ENCODE measurements around the gene SLC38A6. TPM values are rescaled to one million over a fixed set of nuclear protein-coding genes. Genes with fewer than 3 reads are reported as not detected.

The SLC38A6 gene
- 1 to 10 TPM; 5.9 to 9.0 TPM for total RNA-seq
- long read RNA-seq, partial matches to known transcripts, result 0 of 3 reads
- long read RNA-seq, other reads (novel, unspliced or antisense), result 3 of 3 reads

DNA sequence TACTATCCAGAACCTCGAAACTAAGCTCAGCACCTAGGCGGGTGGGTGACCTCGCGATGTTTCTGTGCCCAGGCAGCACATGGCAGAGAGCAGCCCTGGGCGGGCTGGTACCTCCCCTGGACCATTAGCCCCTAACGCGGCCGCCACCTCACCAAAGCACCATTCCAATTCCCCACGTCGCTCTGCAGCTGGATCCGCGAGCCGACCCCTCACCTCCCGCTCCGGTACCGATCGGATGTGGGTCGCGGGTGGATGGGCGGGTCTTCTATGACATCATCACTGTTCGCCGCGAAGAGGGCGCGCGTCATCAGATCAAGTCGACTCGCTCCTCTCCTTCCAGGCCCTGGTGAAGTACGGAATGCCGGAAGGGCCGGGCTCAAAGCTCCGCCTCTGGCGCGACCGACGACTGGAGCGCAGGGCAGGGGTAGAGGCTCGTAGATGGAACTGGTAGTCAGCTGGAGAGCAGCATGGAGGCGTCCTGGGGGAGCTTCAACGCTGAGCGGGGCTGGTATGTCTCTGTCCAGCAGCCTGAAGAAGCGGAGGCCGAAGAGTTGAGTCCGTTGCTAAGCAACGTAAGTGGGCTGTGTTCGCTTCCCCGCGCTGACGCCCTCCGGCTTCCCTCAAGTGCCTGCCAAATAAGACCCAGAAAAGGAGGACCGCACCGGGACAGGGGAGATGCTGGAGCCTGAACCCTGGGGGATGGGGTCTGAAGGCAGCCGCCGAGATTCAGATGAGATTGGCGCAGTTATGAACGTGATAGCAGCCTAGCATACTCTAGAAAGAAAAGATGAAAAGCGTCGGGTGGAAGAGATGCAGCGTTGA lies at the start of gene SLC38A6, which contains the start of gene TRMT5:
SLC38A6 (plus strand) TSS at position 435 of the 822 bp plus-strand sequence; CDS start at position 468, 33 bp downstream.
TRMT5 (minus strand) TSS at position 269 of the 822 bp plus-strand sequence; CDS start at position 163, 106 bp downstream.
- intact Hi-C loops (cut with DNase I), result loop anchor here in 1 of 2 donors (10.0 kb wide), 1 partner anchor 256 kb away; the partner anchor contains the start of gene SIX4
- DNase-seq (peak; percentile 95), ATAC-seq (peak; percentile 97 to 98)

- intact Hi-C loops (cut with DNase I), result no loop called here
- DNase-seq (no peak), ATAC-seq (no peak)
Observed at GRCh38 chr14:60933920-60934655, 47.0 kb upstream of the SLC38A6 start.

GRCh38 chr14:60935319-60935718 lies 45.7 kb upstream of the SLC38A6 start:
- ATAC-seq (no peak), DNase-seq (no peak)
- intact Hi-C loops (cut with DNase I), result no loop called here

DNA sequence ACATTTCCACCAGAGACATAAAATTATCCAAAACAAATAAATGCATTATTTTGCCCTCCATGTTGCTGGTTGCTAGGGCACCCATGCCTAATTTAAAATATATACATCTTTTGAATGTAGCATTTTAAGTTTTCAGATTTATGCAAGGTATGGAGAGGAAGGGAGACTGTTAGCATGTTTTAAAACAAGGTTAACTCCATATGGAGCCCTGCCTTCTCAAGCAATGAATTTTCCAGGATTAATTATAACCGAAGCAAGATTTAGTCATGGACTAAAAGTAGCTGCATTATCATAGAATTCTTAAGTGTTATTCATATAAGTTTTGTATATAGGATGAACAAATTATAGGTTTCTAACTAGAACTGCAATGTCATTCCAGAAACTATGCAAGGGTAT lies 37.4 kb upstream of the SLC38A6 start:
- intact Hi-C loops (cut with DNase I), result no loop called here
- DNase-seq, result no peak
- ATAC-seq, result no peak

DNA sequence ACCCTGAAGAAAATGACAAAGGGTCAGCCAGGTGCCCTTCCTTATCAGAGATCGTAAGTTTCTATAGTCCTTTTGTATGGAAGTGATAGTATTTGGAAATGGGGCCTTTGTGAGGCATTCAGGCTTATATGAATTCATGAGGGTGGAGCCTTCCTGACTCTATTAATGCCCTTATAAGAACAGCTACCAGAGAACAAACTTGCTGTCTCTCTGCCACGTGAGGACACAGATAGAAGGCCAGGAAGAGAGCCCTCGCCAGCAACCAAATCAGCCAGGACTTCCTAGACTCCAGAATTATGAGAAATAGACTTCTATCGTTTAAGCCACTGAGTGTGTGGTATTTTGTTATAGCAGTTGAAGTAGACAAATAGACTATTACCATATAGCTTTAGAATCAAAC lies 36.8 kb upstream of the SLC38A6 start:
- peak; percentile 53 to 55 for ATAC-seq
- no peak for DNase-seq
- intact Hi-C loops (cut with DNase I), result no loop called here

DNA sequence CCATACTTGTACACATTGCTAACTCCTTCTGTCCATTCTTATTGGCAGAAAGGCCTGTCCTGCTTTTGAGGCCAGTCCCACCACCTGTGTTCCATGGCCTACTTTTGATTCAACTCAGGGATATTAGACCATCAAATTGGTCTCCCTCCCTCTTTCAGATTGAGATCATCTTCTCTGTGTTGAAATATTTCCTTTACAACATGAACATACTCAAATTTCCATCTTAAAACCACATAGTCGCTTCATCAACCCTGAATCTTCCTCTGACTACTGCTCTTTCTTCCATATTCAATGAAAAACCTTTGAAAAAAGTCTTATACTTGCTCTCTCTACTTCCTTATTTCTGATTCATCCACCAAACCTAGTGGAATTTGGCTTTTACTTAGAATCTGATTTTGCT lies 35.1 kb upstream of the SLC38A6 start:
- ATAC-seq, result no peak
- intact Hi-C loops (cut with DNase I), result no loop called here

GRCh38 chr14:60946773-60947172 lies 34.3 kb upstream of the SLC38A6 start:
- intact Hi-C loops (cut with DNase I), result no loop called here
- no peak for ATAC-seq
- DNase-seq, result no peak

More for the DNA sequence above, 35.1 kb upstream of the SLC38A6 start:
- no peak for DNase-seq

DNA sequence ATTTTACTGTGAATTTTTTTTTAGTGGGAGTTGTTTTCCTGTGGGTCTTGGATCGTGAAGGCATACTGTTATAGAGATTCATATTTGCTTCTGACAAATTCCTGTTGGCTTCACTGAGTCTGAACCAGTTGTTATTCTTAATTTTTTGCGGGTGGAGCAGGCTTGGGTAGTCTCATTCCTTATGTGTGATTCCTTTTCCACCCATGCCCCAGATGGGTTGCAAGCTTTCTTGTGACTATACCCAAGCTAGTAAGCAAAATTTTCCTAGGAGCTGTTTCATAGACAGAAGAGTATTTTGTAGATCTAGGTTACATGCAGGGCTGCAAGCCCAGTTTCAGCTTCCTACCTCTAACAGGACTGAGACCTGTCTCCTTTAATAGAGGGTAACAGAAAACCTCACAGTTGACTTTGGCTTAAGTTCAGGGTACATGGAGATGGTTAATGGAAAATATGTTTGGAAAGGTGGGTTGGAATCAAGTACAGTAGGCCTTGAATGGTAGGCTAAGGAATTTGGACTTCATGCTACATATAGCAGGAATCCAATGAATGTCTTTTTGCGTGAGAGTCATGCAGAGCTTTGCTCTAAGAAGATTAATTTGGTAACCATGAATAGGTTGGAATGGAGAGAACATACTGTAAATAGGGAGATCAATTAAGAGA lies 29.1 kb upstream of the SLC38A6 start:
- intact Hi-C loops (cut with DNase I), result no loop called here
- ATAC-seq, result no peak

GRCh38 chr14:60956202-60956601 lies 24.8 kb upstream of the SLC38A6 start:
- ATAC-seq (no peak), DNase-seq (no peak)
- intact Hi-C loops (cut with DNase I), result no loop called here

More for the DNA sequence above, 29.1 kb upstream of the SLC38A6 start:
- DNase-seq, result no peak

DNA sequence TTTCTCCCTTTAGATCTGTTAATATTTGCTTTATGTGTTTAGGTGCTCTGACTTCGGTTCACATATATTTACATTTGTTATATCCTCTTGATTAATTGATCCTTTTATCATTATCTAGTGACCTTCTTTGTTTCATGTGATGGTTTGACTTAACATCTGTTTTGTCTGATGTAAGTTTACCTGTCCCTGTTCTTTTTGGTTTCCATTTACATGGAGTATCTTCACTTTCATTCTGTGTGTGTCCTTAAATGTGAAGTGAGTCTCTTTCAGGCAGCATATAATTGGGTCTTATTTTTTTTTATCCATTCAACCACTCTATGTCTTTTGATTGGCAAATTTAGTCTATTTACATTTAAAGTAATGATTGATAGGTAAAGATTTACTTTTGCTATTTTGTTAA lies 24.4 kb upstream of the SLC38A6 start:
- DNase-seq (no peak), ATAC-seq (no peak)
- intact Hi-C loops (cut with DNase I), result no loop called here

GRCh38 chr14:60958146-60958545 lies 22.9 kb upstream of the SLC38A6 start:
- ATAC-seq (no peak), DNase-seq (no peak)
- intact Hi-C loops (cut with DNase I), result no loop called here

DNA sequence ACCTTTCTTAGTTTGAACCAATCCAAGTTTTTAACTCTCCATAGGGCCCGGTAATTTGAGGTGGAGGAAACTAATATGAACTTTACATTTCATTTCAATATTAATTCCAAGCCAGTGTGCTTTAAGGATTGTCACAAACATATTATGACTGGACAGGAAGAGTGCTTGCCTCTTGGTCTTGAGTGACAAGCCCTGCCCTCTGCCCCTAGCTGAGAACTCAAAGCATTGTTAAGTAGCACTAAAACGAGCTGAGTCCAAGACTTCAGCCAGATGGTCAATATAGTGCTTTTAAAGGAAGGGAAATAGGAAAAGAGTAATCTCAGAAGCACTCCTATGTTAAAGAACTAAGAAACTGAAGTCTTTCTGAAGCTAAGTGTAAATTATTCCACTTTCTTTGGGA lies 17.3 kb upstream of the SLC38A6 start:
- ATAC-seq, result no peak
- DNase-seq, result no peak
- intact Hi-C loops (cut with DNase I), result no loop called here

- ATAC-seq, result no peak
Observed at GRCh38 chr14:60964904-60965303, 16.1 kb upstream of the SLC38A6 start.

GRCh38 chr14:60965402-60965801 lies 15.6 kb upstream of the SLC38A6 start:
- ATAC-seq (peak in 1 of 2 donors; percentile 65), DNase-seq (no peak)
- intact Hi-C loops (cut with DNase I), result no loop called here

More at GRCh38 chr14:60964904-60965303, 16.1 kb upstream of the SLC38A6 start:
- no peak for DNase-seq
- intact Hi-C loops (cut with DNase I), result no loop called here

DNA sequence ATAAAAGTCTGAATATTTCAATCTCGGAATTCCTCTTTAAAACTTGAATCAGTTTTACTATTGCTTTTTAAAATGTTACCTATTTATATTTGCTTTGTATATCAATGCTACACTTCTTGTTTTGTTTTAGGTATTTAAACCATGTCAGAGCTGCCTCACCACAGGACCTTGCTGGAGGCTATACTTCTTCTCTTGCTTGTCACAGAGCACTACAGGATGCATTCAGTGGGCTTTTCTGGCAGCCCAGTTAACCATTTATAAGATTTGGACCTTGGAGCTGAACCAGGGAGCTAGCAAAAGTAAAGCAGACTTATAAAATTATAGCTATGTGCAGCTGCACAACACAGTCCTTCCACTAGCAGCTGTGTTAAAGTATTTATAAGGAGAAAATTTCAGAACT lies 12.9 kb upstream of the SLC38A6 start:
- DNase-seq, result no peak
- intact Hi-C loops (cut with DNase I), result no loop called here
- ATAC-seq, result no peak

GRCh38 chr14:60968671-60969070 lies 12.4 kb upstream of the SLC38A6 start:
- no peak for DNase-seq
- no peak for ATAC-seq
- intact Hi-C loops (cut with DNase I), result no loop called here

GRCh38 chr14:60970146-60970545 lies 10.9 kb upstream of the SLC38A6 start:
- ATAC-seq, result no peak
- intact Hi-C loops (cut with DNase I), result no loop called here
- no peak for DNase-seq

- ATAC-seq, result no peak
- intact Hi-C loops (cut with DNase I), result no loop called here
- DNase-seq, result no peak
Observed at GRCh38 chr14:60971271-60971670, 9.8 kb upstream of the SLC38A6 start.

DNA sequence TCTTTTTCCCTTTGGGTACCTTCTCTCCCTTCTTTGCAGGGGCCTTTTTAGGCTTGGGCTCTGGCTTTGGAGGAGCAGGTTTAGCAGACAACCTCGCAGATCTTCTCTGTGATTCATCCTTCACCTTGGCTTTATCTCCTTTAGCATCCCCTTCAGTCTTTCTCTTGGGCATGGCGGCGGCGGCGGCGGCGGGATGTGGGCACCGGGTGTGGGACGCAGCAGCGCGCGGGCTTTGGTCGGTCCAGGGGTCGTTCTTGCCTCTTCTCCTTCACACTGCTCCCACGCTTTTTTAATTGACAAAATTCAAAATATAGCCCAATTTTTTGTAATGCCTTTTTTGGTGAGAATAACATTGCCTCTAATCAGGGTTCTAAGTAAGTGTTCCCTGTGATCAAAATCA lies 8.8 kb upstream of the SLC38A6 start:
- intact Hi-C loops (cut with DNase I), result no loop called here
- no peak for ATAC-seq
- DNase-seq, result no peak

DNA sequence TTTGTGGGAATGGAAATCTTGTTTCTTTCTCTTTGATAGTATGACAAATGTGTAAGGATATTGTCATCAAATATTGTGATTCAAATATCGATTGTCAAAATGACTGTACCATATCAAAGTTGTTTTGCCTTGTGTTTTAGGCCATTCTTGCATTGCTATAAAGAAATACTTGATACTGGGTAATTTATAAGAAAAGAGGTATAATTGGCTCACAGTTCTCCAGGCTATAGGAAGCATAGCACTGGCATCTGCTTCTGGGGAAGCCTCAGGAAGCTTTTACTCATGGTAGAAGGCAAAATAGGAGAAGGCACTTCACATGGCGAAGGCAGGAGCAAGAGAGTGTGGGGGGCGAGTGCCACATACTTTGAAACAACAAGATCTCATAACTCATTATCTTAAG lies 8.0 kb upstream of the SLC38A6 start:
- intact Hi-C loops (cut with DNase I), result no loop called here
- no peak for DNase-seq
- ATAC-seq, result no peak

Data from left cardiac atrium (tissue), 4 donors.